Suprapubic skin (tissue), 4 donors: ENCODE measurements around the gene FAM234A. TPM values are rescaled to one million over a fixed set of nuclear protein-coding genes. Genes with fewer than 3 reads are reported as not detected.

Source experiments
- DNase-seq, 2 donors: peaks; one replicate each; pipeline ENCODE4 v3.0.0-alpha.2; 2019; ENCODE audit warnings: low spot score in 2 of 2
- H3K27ac ChIP-seq: fragments of 200-600 bp; sonication (generic); one replicate; pipeline ENCODE4 v1.5.1; 2019
- H3K27me3 ChIP-seq: fragments of 200-600 bp; sonication (generic); one replicate; pipeline ENCODE4 v1.5.1; 2019
- H3K36me3 ChIP-seq: fragments of 200-600 bp; sonication (generic); one replicate; pipeline ENCODE4 v1.5.1; 2019
- H3K4me1 ChIP-seq: fragments of 200-600 bp; sonication (generic); one replicate; pipeline ENCODE4 v1.5.1; 2019
- H3K4me3 ChIP-seq: fragments of 200-600 bp; sonication (generic); one replicate; pipeline ENCODE4 v1.5.1; 2019; ENCODE audit warnings: mild to moderate bottlenecking
- H3K9me3 ChIP-seq: fragments of 200-600 bp; sonication (generic); one replicate; pipeline ENCODE4 v1.5.1; 2019
- CTCF ChIP-seq, 2 donors: fragments of 200-600 bp in 1 of 2; fragments of 450-650 bp in 1 of 2; sonication (generic) in 1 of 2; IDR thresholded peaks; one replicate each; pipeline ENCODE4 v1.5.1; 2016 to 2019; ENCODE audit warnings: antibody characterized with exemption in 2 of 2, mild to moderate bottlenecking in 1 of 2, moderate library complexity in 1 of 2
- EP300 ChIP-seq: sonication (generic); formaldehyde crosslinking; IDR thresholded peaks from one replicate; pipeline ENCODE4 v1.6.1; 2017; ENCODE audit warnings: antibody characterized with exemption
- POLR2A ChIP-seq, 2 donors: fragments of 450-650 bp; IDR thresholded peaks; one replicate each; pipeline ENCODE4 v1.6.1; 2017; ENCODE audit warnings: antibody characterized with exemption in 2 of 2, mild to moderate bottlenecking in 2 of 2, moderate library complexity in 2 of 2
- POLR2AphosphoS5 ChIP-seq, 3 donors: sonication (generic); formaldehyde crosslinking; IDR thresholded peaks; one replicate each; pipeline ENCODE4 v1.6.1; 2017; ENCODE audit warnings: antibody characterized with exemption in 3 of 3
- WGBS: methylation state at CpG from one replicate; pipeline ENCODE4 v1.1.5; 2018; 5-methylcytosine and 5-hydroxymethylcytosine counted together
- total RNA-seq, 4 donors: library from RNA; depleted of rRNA; stranded (reverse); fragments of >200 nt; gene quantifications; one replicate each; pipeline ENCODE4 v1.1.0, GENCODE V29; 2016

Gene FAM234A
- total RNA-seq, 4 donors from 2014 or later = 108 to 124 (median 121) TPM

DNA sequence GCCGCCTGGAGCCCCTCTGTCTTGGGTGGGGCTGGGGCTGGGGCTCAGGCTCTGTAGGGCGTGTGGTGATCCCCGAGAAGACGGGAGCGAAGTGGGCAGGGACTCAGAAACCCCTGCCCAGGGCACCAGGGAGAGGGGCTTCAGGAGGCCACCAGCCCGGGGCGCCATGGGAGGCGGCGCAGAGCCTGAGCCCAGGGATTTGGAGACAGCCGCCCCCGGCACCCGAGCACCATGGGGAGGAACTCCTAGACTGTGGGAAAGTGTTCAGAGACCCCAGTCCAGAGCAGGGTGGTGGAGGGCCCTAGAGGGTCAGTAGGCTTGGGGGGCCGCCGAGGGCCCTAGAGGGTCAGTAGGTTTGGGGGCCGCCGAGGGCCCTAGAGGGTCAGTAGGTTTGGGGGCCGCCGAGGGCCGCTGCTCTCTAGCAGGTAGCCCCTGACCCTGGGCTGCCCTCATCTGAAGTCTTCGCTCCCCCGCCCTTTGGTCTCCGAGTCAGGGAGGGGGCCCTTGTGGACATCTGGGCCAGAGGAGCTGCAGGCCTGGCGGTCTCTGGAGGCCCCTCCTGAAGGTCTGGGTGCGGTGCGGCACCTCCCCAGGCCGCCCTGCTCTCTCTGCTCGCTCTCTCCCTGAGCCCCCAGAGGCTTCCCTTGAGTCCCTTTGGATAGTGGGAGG lies 46.5 kb downstream of the FAM234A start:
- WGBS = 10% methylated on average over 11 of the region's 27 CpGs
- TF ChIP-seq POLR2AphosphoS5 (IDR thresholded peaks at IDR 0.05) = no peak
- no peak for TF ChIP-seq CTCF (IDR thresholded peaks at IDR 0.05)
- TF ChIP-seq EP300 = no peak
- TF ChIP-seq POLR2A (IDR thresholded peaks at IDR 0.05) = no peak
- H3K4me1 ChIP-seq = peaks cover 30% of the 10 kb centered on the region
- no peaks in the 10 kb centered on the region for H3K36me3 ChIP-seq
- no peak for DNase-seq
- H3K4me3 ChIP-seq = peak overlapping the region; percentile 42
- H3K27ac ChIP-seq = no peak overlapping the region
- H3K27me3 ChIP-seq = peaks cover 43% of the 10 kb centered on the region
- H3K9me3 ChIP-seq = no peaks in the 10 kb centered on the region

DNA sequence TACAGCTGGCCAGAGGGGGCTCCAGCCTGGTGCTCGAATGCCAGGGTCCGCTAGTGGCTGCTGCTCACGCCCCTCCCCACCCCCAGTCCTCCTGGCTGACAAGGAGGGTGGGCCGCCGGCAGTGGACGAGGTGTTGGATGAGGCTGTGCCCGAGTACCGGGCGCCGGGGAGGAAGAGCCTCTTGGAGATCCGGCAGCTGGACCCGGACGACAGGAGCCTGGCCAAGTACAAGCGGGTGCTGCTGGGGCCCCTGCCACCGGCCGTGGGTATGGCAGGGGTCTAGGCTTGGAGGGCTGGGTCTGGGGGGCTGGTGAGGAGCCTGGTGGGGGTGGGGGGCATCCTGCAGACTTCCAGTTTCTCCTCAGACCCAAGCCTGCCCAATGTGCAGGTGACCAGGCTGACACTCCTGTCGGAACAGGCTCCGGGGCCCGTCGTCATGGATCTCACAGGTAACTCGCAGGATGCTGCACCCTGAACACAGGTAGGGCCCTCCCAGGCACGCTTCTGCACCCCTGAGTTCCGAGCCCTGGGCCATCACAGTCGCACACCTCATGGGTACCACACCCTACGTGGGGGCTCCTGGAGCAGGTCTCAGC lies 47.1 kb downstream of the FAM234A start:
- 63% methylated on average over 2 of the region's 25 CpGs for WGBS
- no peak for TF ChIP-seq CTCF (IDR thresholded peaks at IDR 0.05)
- no peak for TF ChIP-seq POLR2AphosphoS5 (IDR thresholded peaks at IDR 0.05)
- no peak for TF ChIP-seq POLR2A (IDR thresholded peaks at IDR 0.05)
- no peak for TF ChIP-seq EP300
- H3K4me3 ChIP-seq = no peak overlapping the region
- H3K4me1 ChIP-seq = peaks cover 28% of the 10 kb centered on the region
- DNase-seq = no peak
- H3K9me3 ChIP-seq = no peaks in the 10 kb centered on the region
- H3K36me3 ChIP-seq = peaks cover 4% of the 10 kb centered on the region
- peaks cover 37% of the 10 kb centered on the region for H3K27me3 ChIP-seq
- no peak overlapping the region for H3K27ac ChIP-seq

DNA sequence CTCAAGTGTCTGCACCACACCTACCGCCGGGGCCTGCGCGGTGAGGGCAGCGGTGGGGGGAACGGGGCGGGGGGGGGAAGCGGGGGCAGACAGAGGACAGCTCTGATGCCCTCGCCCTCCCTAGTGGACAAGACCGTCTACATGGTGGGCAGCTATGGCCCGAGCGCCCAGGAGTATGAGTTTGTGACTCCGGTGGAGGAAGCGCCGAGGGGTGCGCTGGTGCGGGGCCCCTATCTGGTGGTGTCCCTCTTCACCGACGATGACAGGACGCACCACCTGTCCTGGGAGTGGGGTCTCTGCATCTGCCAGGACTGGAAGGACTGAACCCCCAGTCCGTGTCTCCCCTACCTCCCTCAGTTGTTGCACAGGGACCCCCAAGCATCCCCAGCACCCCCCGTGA lies 47.9 kb downstream of the FAM234A start:
- WGBS = no CpG with 5 or more reads among the region's 22 CpGs
- Histone ChIP-seq H3K4me1 (peaks cover 28% of the 10 kb centered on the region), H3K27me3 (peaks cover 37% of the 10 kb centered on the region), H3K36me3 (peaks cover 11% of the 10 kb centered on the region), H3K4me3 (no peak overlapping the region), H3K27ac (no peak overlapping the region), H3K9me3 (no peaks in the 10 kb centered on the region)
- TF ChIP-seq POLR2A (IDR thresholded peaks at IDR 0.05) (no peak), POLR2AphosphoS5 (IDR thresholded peaks at IDR 0.05) (no peak), CTCF (IDR thresholded peaks at IDR 0.05) (no peak), EP300 (no peak)
- no peak for DNase-seq

- Histone ChIP-seq H3K4me1 (peaks cover 28% of the 10 kb centered on the region), H3K27me3 (peaks cover 37% of the 10 kb centered on the region), H3K27ac (no peak within 1 kb of the TSS), H3K36me3 (peaks cover 19% of the 10 kb centered on the region), H3K4me3 (no peak within 1 kb of the TSS), H3K9me3 (no peaks in the 10 kb centered on the region)
- TF ChIP-seq POLR2A (IDR thresholded peaks at IDR 0.05) = no peak
- no peak for TF ChIP-seq EP300
- TF ChIP-seq POLR2AphosphoS5 (IDR thresholded peaks at IDR 0.05) = no peak
- no peak for TF ChIP-seq CTCF (IDR thresholded peaks at IDR 0.05)
- WGBS = 68% methylated on average over 4 of the region's 25 CpGs
- no peak for DNase-seq
These were observed 48.6 kb downstream of the FAM234A start, which contains the start of gene PDIA2 for GRCh38 chr16:283033-283805. PDIA2 (plus strand) TSS chr16:283164; CDS start chr16:283170, 6 bp downstream.
